Endothelial cell of umbilical vein (primary cell): ENCODE results near the gene ADAP1.

ENCODE experiments used
- CTCF ChIP-seq, 2 donors: IDR thresholded peaks; 1 replicate in 1 of 2; 2 replicates in 1 of 2; pipeline ENCODE4 v1.5.1; 2011; ENCODE audit warnings: low read length in 2 of 2, mild to moderate bottlenecking in 2 of 2, moderate library complexity in 2 of 2, control low read depth in 1 of 2, inconsistent platforms in 1 of 2, low read depth in 1 of 2; ENCODE audit not compliant: insufficient read depth in 1 of 2; ENCODE audit errors: extremely low read depth in 1 of 2
- EZH2 ChIP-seq: IDR thresholded peaks from 2 replicates; pipeline ENCODE4 v1.6.1; 2012; ENCODE audit warnings: borderline replicate concordance, low read depth, mild to moderate bottlenecking, moderate library complexity, low read length, inconsistent platforms; ENCODE audit not compliant: severe bottlenecking
- FOS ChIP-seq: IDR thresholded peaks from 2 replicates; pipeline ENCODE4 v1.6.1; 2011; ENCODE audit warnings: mild to moderate bottlenecking, low read length, moderate library complexity, borderline replicate concordance; ENCODE audit not compliant: insufficient read depth
- GATA2 ChIP-seq: IDR thresholded peaks from 2 replicates; pipeline ENCODE4 v1.7.0; 2011; ENCODE audit warnings: low read depth, mild to moderate bottlenecking, moderate library complexity, mixed read lengths, low read length; ENCODE audit not compliant: insufficient read length, insufficient read depth
- JUN ChIP-seq: IDR thresholded peaks from 2 replicates; pipeline ENCODE4 v1.6.1; 2011; ENCODE audit warnings: borderline replicate concordance, low read depth; ENCODE audit not compliant: insufficient read length, insufficient read depth
- MAX ChIP-seq: IDR thresholded peaks from 2 replicates; pipeline ENCODE4 v1.6.1; 2011; ENCODE audit not compliant: insufficient read depth, insufficient read length
- MYC ChIP-seq: IDR thresholded peaks from one replicate; pipeline ENCODE4 v1.6.1; 2011; ENCODE audit warnings: mild to moderate bottlenecking, low read depth, low read length
- POLR2A ChIP-seq: IDR thresholded peaks from 2 replicates; pipeline ENCODE4 v1.6.1; 2012; ENCODE audit warnings: low read depth, mild to moderate bottlenecking, control low read depth, low read length
- POLR2AphosphoS5 ChIP-seq: IDR thresholded peaks from 2 replicates; pipeline ENCODE4 v1.6.1; 2012; ENCODE audit warnings: low read depth, mild to moderate bottlenecking, control low read depth, low read length, moderate library complexity; ENCODE audit not compliant: insufficient read depth

GRCh38 chr7:985915-986741, 31.6 kb upstream of the ADAP1 start:
- TF ChIP-seq CTCF (IDR thresholded peaks at IDR 0.05; ENCODE audit: extremely low read depth in 1 of 2, insufficient read depth in 1 of 2, low read depth in 1 of 2, low read length in 2 of 2) (no peak), MAX (no peak), POLR2A (no peak), MYC (no peak), POLR2AphosphoS5 (no peak), EZH2 (no peak), GATA2 (no peak), JUN (no peak), FOS (no peak)
